C4-2B (cell line): ENCODE data around the gene MAML3.

Experiments used
- H3K27ac ChIP-seq: fragments of 450-650 bp; 2 replicates; pipeline ENCODE4 v1.5.1; 2017
- ZFX ChIP-seq: fragments of 450-650 bp; IDR thresholded peaks from 2 replicates; pipeline ENCODE4 v1.6.1; 2017
- TF ChIP-seq, protein P1 (sequence below): fragments of 450-650 bp; conservative IDR thresholded peaks from 2 replicates; pipeline ENCODE4 v1.5.1; 2017; ENCODE audit warnings: mild to moderate bottlenecking

MAML3 gene

DNA sequence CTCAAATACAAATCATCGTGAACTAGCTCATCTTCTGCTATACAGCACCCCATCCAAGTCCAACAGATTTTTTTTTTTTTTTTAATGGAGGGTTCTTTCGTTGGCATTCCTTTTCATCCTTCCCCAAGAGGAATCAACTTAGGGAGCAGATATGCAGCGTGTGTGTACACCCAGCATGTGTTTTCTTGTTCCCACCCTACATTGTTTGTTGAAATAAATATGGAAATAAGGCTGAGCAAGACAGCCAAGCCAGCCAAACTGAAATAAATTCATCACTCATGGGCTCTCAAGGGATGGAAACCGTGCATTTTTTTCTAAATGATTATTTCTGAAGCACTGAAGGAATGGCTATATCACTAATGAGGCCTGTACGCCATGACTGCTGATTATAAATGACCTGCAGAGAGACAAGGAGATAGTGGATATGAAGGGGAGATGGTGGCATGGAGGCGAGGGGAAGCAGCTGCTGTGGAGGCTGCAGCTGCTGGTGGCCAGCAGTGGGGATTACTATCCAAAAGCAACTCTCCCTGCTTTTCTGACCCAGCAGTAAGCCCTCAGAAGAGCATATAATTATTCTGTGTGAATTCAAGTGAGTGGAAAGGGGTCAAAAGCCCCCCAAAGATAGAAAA, 314.5 kb downstream of the MAML3 start:
- no peak for TF ChIP-seq ZFX
- TF ChIP-seq, protein P1, sequence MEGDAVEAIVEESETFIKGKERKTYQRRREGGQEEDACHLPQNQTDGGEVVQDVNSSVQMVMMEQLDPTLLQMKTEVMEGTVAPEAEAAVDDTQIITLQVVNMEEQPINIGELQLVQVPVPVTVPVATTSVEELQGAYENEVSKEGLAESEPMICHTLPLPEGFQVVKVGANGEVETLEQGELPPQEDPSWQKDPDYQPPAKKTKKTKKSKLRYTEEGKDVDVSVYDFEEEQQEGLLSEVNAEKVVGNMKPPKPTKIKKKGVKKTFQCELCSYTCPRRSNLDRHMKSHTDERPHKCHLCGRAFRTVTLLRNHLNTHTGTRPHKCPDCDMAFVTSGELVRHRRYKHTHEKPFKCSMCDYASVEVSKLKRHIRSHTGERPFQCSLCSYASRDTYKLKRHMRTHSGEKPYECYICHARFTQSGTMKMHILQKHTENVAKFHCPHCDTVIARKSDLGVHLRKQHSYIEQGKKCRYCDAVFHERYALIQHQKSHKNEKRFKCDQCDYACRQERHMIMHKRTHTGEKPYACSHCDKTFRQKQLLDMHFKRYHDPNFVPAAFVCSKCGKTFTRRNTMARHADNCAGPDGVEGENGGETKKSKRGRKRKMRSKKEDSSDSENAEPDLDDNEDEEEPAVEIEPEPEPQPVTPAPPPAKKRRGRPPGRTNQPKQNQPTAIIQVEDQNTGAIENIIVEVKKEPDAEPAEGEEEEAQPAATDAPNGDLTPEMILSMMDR = no peak
- H3K27ac ChIP-seq = no peak overlapping the region

DNA sequence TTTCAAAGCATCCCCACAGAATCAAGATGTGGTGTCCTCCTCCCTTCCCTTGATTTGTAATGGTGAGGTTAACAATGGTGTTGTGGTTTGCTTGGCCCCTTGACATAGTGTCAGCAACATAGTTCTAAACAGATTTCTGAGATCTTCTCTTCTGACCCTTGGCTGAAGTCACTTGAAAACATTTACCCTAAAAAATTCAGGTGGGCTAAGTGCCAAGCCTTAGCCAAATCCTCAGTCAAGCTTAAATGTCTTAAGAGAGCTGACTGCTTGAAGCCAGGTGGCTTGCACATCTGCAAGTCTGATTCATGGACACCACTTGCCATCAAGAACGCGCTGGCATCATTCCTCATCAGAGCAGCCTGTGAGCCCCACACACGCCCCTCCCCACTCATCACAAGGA, 315.2 kb downstream of the MAML3 start:
- no peak overlapping the region for H3K27ac ChIP-seq

DNA sequence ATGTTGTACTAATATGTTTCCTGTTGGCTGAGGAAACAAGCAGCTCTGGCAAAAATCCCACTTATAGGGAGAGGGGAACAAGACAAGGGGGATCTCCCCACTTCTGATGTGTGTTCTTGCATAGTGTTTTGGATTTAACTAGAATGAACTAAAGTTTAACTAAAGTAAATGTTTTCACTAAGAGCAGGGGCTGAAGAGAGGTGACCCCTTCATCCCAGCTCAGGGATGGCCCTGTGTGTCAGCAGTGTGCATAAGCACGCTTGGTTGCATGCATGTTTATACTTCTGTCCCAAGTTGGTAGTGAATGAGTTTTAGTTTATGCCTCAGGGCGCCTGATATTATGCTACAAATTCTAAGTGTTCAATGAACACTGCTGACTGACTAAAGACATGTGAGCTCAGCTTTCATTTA, 319.0 kb downstream of the MAML3 start:
- H3K27ac ChIP-seq = no peak overlapping the region
- TF ChIP-seq, protein P1 = no peak
- TF ChIP-seq ZFX = no peak

More for the DNA sequence above, 315.2 kb downstream of the MAML3 start:
- TF ChIP-seq ZFX = no peak
- TF ChIP-seq, protein P1 = no peak

DNA sequence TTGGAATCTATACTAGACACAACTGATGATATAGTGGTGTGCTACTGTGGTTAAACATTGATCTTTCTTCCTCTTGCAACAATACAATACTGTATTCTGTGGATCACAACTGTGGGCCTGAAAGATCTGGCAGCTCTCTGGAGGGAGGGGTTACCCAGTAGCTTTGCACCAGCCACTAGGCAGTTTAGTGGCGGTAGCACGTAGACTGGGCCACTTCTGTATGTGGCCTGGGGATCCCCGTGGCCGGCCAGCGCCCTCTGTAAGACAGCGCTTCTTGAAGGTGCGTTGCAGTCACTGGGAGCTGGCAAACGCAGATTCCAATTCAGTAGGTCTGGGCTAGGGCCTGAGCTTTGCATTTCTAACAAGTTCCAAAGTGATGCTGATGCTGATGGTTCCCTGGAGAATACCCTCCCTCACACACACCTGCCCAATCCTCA, 319.7 kb downstream of the MAML3 start:
- TF ChIP-seq ZFX = no peak
- no peak overlapping the region for H3K27ac ChIP-seq

DNA sequence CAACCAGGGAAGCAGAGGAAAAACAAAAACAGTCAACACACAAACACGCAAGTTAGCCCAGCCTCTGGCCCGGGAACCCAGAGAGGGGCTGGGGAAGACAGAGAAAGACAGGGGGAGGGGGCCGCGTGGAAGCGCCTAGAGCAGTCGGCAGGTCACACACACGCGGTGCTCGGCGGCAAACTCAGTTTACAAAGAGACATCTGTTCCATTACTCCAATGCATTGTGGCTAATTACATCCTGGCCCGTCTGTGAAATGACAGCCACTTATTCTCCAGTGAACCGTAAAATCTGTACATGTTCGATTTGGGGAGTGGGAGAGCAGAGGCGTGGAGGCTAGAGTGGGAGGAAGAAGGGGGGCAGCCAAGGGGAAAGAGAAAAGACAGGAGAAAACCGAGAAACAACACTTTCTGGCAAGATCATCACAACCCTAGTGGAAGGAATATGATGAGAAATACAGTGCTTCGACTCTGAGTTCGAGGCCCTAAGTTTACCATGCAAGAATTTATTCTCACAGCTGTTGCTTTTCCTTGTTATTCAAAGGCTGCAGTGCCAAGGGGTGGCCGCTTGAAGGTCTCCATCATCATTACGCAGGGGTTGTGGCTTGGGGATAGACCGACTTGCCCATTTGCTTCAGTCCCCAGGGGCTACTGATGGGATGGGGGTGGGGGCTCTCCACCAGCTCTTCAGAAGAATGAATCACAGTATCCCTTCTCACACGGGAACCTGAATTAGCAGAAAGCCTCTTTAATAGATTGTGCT, 320.7 kb downstream of the MAML3 start:
- no peak overlapping the region for H3K27ac ChIP-seq
- no peak for TF ChIP-seq ZFX
- TF ChIP-seq, protein P1 = no peak

DNA sequence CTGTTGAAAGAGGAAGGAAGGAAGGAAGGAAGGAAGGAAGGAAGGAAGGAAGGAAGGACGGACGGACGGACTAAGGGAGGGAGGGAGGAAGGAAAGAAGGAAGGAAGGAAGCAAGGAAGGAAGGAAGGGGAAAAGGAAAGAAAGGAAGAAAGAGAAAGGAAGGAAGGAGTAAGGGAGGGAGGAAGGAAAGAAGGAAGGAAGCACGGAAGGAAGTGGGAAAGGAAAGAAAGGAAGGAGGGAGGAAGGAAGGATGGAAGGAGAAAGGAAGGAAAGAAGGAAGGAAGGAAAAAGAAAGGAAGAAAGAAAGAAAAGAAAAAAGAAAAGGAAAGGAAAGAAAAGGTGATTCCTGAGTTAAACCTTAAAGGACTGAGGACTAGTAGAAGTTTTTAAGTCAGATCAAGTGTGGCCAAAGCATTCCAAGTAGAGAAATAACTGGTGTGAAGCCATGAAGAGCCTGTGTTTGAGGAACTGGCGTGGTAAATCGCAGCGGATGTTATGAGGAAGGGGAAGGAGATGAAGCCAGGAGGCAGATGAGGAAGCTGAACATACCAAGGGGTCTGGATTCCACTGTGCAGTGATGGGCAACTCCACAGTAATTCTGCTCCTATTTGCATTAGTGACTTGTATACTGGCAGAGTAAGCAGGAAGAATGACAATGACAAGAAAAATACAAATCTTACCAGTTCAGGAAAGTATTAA, 324.9 kb downstream of the MAML3 start:
- no peak overlapping the region for H3K27ac ChIP-seq
- no peak for TF ChIP-seq ZFX
- TF ChIP-seq, protein P1 = no peak

DNA sequence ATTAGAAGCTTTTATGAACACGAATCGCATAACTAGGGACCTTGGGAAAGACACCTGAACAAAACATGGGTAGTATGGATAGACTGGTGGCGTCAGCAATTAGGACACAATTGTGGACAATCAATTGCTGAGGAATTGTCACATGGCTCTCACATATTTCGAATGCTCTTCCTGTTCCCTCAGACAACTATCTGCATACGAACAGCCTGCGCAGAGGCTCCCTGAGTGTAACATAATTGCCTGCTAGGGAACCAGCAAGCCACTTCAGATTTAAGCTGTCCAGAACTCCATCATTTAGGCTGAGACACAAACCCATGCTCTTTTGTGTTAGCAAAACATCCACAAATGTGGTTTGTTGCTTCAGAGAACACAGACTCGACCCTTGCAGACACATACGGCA, 327.6 kb downstream of the MAML3 start:
- TF ChIP-seq, protein P1 = no peak
- TF ChIP-seq ZFX = no peak
- H3K27ac ChIP-seq = no peak overlapping the region
